COLO829 (cell line): Measurements from ENCODE around the gene TREH.
"Not testable (repeated sequence)": the region's sequence is repeated elsewhere in the genome, so short reads cannot be mapped to it uniquely, and the experiment has no call there.

Source experiments
- DNase-seq: peaks from one replicate; pipeline ENCODE4 v3.0.0; 2012; ENCODE audit warnings: low spot score

TREH gene, protein sequence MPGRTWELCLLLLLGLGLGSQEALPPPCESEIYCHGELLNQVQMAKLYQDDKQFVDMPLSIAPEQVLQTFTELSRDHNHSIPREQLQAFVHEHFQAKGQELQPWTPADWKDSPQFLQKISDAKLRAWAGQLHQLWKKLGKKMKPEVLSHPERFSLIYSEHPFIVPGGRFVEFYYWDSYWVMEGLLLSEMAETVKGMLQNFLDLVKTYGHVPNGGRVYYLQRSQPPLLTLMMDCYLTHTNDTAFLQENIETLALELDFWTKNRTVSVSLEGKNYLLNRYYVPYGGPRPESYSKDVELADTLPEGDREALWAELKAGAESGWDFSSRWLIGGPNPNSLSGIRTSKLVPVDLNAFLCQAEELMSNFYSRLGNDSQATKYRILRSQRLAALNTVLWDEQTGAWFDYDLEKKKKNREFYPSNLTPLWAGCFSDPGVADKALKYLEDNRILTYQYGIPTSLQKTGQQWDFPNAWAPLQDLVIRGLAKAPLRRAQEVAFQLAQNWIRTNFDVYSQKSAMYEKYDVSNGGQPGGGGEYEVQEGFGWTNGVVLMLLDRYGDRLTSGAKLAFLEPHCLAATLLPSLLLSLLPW

DNA sequence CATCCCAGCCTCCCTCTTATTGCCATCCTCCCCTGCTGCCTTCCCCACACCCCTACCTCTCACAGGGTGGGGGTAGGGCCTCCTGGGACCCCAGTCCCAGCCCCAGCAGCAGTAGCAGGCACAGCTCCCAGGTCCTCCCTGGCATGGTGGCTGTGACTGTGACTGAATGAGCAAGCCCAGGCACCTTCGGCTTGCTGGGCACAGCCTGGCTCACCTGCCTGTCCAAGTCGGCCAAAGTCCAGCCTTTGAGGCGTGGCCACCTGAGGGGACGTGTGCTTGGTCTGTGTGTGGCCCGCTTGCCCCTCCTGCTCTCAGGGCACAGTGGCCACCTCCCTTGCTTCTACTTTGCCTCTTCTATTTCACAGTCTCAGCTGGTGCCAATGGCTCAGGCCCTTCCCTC, at the start of gene TREH:
TREH (minus strand) TSS at position 168 of the 400 bp plus-strand sequence; CDS start at position 145, 23 bp downstream.
- DNase-seq = no peak

DNA sequence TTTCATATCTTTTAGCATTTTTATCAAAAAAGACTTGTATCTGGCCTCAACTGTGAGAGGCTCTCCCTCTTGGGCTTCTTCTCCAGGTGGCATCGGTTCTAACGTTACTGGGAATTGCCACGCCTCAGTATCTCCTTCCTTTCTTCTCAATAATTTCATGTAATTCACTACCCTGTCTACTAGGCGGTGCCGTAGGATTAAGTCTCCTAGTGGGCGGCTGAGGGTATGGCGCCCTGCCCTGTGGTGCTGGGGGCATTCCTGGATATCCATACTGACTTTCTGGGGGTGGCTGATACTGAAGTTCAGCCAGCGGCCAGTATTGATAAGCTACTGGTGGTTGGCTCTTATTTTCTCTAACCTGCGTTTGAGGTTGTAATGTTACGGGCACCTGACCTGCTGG, 48.7 kb upstream of the TREH start:
- DNase-seq = not testable (repeated sequence)

DNA sequence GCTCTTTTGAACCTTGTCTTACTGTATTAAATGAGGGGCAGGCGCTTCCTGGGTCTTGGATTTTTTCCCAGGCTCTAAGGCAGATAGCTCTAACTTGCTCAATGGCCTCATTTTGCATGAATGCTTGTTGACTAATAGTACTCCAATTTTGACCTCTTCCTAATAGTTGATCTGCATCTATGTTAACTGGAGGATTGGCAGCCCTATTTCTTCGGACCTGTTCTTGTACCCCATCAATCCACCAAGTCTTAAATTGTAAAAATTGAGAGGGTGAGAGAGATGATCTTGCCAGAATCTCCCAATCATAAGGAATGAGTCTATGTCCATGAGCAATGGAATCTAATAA, 48.2 kb upstream of the TREH start:
- DNase-seq = not testable (repeated sequence)

DNA sequence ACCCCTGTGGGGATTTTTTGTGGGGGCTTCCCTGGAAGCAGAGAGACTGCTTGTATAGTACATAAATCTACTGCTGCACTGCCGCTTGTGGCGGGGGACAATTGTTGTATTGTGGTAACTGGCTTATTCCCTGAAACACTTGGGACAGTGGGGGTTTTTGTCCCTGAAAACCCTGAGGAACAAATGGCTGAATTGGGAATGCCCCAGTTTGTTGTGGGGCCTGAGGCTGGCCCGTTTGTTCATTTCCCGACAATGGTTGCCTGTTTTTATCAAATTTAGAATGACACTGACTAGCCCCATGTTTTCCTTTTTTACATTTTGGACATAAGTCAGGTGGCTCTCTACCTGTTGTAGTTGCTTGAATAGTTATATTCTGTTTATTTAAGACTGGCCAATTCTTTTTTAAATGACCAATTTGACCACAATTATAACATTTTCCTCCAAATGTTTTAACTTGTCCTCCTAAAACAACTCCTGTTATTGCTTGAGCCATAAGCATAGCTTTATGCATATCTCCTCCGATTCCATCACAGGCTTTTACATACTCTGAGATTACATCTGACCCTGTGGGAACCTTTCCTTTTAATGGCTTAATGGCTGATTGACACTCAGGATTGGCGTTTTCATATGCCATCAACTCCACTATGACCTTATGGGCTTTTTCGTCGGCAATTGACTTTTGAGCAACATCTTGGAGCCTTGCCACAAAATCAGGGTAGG, 47.7 kb upstream of the TREH start:
- not testable (repeated sequence) for DNase-seq

DNA sequence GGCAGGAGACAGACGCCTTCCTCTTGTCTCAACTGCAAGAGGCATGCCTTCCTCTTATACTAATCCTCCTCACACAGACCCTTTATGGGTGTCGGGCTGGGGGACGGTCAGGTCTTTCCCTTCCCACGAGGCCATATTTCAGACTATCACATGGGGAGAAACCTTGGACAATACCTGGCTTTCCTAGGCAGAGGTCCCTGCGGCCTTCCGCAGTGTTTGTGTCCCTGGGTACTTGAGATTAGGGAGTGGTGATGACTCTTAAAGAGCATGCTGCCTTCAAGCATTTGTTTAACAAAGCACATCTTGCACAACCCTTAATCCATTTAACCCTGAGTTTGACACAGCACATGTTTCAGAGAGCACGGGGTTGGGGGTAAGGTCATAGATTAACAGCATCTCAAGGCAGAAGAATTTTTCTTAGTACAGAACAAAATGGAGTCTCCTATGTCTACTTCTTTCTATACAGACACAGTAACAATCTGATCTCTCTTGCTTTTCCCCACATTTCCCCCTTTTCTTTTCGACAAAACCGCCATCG, 42.1 kb upstream of the TREH start:
- DNase-seq = not testable (repeated sequence)

DNA sequence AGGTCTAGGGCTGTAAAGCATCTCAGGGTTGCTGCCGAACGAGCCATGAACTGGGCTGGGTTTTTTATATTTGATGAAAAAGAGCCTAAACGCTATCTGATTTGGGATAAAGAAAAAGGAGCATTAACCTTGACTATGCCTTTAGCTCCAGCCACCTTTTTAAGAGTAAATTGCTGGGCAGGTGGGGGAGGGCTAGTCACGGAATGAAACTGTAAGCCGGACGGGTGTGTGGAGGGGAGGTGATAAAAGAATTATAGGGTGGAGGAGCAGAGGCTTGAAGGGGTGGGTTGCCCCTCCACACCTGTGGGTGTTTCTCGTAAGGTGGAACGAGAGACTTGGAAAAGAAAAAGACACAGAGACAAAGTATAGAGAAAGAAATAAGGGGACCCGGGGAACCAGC, 41.3 kb upstream of the TREH start:
- DNase-seq = not testable (repeated sequence)

DNA sequence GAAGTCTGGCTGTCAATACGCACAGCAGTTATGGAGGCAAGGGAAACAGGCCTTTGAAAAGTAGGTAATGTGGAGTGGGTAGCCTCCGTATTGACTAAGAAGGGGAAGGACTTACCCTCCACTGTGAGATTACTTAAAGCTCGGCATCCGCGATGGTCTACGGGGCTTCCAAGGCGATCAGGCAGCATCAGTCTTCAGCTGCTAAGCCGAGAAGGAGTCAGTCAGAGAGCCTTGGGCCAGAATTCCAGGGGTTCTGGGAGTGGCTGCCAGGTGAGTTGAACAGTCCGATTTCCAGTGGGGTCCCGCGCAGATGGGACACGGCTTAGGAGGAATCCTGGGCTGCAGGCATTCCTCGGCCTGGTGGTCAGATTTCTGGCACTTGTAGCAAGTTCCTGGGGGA, 40.6 kb upstream of the TREH start:
- DNase-seq = not testable (repeated sequence)

DNA sequence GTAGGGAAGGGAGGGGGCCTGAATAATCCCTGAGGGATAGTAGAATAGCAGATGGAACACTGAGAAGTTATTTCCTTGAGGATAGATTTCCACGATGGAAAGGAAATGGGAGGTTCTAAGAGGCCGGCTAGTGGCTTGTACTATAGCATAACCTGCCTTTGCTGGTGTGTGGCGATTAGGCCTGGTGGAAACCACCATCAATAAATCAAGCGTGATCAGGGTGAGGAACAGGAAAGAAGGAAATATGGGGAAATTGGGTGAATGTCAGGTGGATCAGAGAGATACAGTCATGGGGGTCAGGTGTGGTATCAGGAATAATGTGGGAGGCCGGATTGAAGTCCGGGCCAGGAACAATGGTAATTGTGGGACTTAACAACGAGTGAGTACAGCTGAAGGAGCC, 39.1 kb upstream of the TREH start:
- DNase-seq = not testable (repeated sequence)

DNA sequence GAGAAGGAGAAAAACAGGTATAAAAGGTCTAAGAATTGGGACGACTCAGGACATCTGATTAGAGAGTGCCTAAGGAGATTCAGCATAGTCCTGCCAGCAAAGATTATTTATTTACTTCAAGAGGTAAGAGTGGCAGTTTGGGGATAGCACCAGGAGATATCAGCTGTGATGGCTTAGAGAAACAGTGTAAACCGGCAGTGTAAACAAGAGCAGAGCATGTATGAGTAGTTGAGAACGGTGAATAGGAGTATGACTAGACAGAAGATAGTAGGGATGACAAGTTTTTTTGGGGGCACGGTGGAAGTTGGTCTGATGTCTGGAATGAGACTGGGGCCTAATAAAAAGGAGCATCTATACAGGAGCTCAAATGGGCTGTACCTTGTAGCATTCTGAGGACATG, 38.3 kb upstream of the TREH start:
- not testable (repeated sequence) for DNase-seq

DNA sequence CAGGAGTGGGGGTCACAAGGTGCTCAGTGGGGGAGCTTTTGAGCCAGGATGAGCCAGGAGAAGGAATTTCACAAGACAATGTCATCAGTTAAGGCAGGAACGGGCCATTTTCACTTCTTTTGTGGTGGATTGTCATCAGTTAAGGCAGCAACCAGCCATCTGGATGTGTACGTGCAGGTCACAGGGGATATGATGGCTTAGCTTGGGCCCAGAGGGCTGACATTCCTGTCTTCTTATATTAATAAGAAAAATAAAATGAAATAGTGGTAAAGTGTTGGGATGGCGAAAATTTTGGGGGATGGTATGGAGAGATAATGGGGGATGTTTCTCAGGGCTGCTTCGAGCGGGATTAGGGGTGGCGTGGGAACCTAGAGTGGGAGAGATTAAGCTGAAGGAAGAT, 37.8 kb upstream of the TREH start:
- not testable (repeated sequence) for DNase-seq

DNA sequence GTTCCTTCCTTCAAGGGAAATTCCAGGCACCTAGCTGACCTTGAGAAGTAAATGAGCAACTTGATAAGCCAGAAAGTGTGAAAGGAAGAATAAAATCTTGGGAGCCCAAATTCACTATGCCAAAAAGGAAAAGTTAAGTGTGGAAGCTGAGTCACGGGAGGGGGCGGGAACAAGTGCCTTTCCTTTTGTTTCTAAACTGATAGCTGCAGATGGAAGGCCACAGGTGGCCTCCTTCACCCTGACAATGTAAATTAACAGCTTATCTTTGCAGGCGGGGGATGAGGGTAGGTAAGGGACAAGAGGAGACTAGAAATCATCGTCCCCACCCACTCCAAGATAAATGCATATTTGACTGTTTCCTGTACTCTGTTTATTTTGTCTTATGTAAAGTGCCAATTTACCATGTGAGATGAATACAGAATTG, 36.4 kb upstream of the TREH start:
- DNase-seq = no peak

DNA sequence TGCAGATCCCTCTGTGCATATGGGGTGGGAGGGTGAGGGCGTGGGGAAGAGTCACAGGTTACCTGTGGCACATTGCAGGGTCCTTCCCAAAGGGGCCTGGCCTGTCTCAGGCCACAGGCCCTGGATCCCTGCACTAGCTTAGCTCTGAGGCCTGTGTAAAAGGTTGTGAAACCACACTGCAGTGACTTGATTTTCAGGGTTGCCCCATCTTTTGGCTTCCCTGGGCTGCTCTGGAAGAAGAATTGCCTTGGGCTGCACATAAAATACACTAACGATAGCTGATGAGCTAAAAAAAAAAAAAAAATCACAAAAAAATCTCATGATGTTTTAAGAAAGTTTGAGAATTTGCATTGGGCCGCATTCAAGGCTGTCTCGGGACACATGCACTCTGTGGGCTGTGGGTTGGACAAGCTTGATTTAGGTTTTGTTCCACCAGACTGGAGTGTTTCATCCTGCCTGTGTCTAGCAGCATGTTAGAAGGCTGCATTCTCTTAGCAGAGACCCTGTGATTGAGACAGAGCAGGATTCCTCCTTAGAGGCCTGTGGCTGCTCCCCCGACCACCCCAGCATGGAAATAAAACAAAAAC, 35.9 kb upstream of the TREH start:
- no peak for DNase-seq

DNA sequence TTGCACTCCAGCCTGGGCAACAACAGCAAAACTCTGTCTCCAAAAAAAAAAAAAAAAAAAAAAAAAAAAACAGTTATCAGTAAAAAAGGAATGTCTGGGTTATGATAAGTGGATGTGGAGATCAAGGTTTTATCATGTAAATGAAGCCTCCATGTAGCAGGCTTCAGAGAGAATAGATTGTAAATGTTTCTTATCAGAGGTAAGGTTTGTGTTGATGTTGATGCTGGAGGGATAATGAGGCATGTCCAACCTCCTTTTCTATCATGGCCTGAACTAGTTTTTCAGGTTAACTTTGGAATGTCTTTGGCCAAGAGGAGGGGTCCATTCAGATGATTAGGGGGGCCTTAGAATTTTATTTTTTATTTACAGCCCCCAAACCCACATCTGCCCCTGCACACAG, 35.4 kb upstream of the TREH start:
- DNase-seq = no peak

DNA sequence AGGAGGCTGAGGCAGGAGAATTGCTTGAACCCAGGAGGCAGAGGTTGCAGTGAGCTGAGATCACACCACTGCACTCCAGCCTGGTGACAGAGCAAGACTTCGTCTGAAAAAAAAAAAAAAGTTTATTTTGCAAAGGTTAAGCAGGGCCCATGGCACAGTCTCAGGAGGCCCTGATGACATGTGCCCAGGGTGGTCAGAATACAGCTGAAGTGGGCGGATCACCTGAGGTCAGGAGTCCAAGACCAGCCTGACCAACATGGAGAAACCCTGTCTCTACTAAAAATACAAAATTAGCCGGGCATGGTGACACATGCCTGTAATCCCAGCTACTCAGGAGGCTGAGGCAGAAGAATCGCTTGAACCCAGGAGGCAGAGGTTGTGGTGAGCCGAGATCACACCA, 35.0 kb upstream of the TREH start:
- not testable (repeated sequence) for DNase-seq

DNA sequence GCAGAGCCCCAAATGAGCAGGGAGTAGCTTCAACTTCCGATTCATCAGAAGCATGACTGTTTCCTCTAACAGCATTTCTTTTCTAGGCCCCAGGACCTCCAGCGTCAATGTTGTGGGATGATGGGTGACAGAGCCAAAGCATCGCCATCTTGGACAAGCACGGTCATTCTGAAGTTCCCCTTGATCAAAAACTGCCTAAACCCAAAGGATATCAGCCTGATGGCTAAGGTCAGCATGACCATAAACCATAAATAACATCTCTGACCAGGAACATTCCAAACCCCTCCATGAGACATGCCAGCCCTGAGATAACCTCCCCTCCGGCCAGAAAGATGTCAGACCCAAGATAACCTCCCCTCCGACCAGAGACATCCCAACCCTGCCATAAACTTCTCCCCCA, 28.8 kb upstream of the TREH start:
- DNase-seq = no peak

DNA sequence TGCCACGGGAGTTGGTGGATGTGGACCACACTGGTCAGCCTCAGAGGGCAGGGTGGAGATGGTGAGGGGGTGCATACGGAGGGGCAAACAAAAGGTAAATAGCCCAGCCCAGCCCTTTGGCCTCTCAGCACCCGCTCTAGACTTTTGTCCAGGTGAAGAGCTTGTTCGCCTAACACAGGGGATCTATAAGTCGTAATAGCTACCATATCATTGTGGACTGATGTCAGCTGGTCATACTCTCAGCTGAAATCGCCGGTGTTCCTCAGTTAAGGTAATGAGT, 27.0 kb upstream of the TREH start:
- no peak for DNase-seq

DNA sequence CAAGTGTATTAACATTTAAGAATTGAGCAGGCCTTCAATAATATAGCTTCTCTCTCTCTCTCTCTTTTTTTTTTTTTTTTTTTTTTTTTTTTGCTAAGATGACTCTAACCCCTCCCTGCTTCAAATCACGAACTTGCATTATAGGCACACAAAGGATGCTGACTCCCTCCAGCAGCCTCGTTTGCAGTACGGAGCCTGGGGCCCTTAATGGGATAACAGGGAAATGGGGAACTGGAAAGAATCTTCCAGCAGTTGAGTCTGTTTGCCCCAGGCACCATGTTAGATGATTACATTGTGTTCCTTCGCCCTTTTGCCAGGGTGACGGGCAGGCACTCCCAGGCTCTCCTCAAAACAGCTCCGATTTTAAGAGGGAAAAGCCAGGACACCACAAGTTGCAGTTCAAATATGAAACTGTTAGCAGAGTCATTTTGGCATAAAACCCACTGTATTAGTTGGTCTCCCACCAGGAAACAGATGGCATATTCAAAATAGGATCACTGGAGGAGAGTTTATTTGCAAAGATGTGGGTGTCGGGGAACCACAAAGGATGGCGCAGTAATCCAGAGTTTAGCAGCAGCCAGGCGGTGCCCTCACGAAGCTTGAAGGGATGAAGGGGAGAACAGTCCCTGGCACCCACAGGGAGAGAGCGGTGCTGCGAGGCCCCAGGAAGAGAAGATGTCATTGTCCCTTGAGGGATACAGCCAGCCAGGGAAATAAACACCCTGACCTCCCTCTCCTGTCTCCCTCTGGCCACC, 26.5 kb upstream of the TREH start:
- no peak for DNase-seq

DNA sequence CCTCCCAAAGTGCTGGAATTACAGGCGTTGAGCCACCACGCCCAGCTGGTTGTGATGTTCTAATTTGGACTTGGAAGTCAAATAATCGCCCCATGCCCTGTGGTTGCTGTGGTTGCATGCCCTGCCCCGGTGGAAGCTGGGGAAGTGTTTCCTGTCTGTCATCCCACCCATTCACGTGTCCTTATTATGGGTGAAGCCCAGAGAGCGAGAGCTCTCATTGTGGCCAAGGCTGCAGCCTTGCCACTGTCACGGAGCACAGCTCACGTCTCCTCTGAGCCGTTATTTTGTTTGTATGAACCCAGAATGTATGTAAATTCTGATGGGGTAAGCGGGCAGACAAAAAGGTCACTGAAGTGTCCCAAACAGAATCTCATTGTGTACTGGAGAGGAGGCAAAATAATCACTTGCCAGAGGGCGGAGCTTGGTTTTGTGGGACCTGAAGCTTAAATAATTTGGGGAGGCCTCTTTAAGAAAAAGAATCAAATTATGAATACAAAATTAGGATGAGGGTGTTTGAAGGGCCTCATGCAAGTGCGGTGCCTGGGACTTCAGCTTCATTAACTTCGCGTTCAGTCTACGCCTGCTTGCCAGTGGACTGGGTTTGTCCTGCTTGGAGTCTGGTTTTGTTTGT, 25.8 kb upstream of the TREH start:
- no peak for DNase-seq

DNA sequence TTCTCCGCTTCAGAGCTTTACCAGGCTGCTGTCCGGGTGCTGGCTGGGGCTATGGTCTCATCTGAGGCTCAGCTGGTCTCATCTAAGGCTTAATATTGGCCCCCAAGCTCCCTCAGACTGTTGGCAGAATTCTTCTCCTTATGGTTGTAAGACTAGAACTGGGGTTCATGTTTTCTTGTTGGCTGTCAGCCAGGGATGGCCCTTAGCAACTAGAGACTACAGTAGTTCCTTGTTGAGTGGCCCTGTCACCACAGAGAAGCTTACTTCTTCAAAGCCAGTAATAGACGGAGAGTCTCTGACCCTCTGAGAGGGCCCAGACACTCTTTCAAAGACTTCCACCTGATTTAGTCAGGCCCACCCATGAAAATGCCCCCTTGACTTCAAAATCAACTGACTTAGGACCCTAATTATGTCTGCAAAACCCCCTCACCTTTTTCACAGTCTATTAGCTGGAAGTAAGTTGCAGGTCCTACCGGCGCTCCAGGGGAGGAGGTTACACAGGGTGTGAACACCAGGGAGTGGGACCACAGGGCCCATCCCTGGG, 24.2 kb upstream of the TREH start:
- no peak for DNase-seq

DNA sequence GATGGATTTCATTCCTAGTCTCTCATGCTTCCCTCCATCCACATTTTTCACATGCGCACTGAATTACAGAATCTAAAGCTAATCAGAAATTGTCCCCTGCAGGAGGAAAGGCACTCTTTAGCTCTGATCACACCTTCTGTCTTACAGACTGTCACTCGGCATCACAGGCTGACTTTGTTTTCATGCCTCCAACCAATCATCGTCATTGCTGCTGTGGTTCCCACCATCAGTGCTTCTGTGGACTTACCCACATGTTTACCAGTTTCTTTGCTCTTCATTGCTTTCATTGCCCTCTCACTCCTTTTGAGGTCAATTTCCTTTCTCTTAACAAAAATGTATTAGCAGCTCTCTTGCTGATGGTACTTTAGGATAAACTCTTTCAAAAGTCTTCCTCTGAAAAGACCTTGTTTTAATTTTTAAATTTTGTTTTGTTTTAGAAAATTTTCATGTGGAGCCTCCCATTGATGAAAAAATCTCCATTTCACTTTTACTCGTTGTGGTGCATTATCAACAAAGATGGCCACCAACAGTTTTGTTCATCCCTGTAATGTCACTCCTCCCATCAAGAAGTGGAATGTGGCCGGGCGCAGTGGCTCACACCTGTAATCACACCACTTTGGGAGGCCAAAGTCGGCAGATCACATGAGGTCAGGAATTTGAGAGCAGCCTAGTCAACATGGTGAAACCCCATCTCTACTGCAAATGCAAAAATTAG, 20.2 kb upstream of the TREH start:
- no peak for DNase-seq

DNA sequence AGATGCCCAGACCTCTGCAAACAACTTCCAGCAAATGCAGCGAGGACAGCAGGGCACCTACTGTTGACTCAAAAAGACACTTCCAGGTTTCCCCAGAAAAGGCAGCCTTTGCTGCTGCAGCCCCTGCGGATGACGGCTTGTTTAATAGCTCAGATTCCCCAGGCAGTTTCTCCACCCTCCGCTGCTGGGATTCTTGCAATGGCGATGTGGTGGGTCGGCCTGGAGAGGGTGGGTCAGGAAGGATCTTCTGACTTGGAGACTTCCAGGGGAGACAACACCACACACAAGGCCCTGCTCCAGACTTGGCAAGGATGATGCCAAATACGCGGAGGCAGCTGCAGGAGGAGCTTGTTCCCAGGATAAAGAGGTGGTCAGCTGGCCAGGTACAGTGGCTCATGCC, 17.9 kb upstream of the TREH start:
- no peak for DNase-seq
